Central memory CD8-positive, alpha-beta T cell (primary cell): ENCODE data around the gene MCF2L.
A peak's percentile ranks its signal among the peaks of the same experiment; 100 is the strongest.
"Not testable (repeated sequence)": the region's sequence is repeated elsewhere in the genome, so short reads cannot be mapped to it uniquely, and the experiment has no call there.

ENCODE experiments used
- ATAC-seq: fragments of 150-1000 bp; cut with Tn5 transposase; replicated peaks from 2 replicates; pipeline ENCODE4 v1.10.0; 2022; ENCODE audit warnings: mild to moderate bottlenecking, moderate FRiP score, moderate number of reproducible peaks; ENCODE audit not compliant: poor library complexity, severe bottlenecking; ENCODE audit errors: extremely low read depth
- DNase-seq, 2 donors: peaks; one replicate each; pipeline ENCODE4 v3.0.0; 2021; ENCODE audit warnings: low spot score in 2 of 2
- H3K27ac Mint-ChIP-seq: one replicate; pipeline ENCODE4 v1.8.0; 2022; ENCODE audit warnings: low read depth, mild to moderate bottlenecking, moderate library complexity, mixed read lengths
- H3K27me3 Mint-ChIP-seq: one replicate; pipeline ENCODE4 v1.8.0; 2022; ENCODE audit warnings: mixed read lengths
- H3K36me3 Mint-ChIP-seq: one replicate; pipeline ENCODE4 v1.8.0; 2022; ENCODE audit warnings: mild to moderate bottlenecking, moderate library complexity, mixed read lengths; ENCODE audit not compliant: insufficient read depth
- H3K4me1 Mint-ChIP-seq: one replicate; pipeline ENCODE4 v1.8.0; 2022; ENCODE audit warnings: mixed read lengths
- H3K4me3 Mint-ChIP-seq: one replicate; pipeline ENCODE4 v1.8.0; 2022; ENCODE audit warnings: mild to moderate bottlenecking, moderate library complexity, mixed read lengths
- H3K9me3 Mint-ChIP-seq: one replicate; pipeline ENCODE4 v1.8.0; 2022; ENCODE audit warnings: mixed read lengths

The MCF2L gene

GRCh38 chr13:113077953-113078901, 109.2 kb downstream of the MCF2L start:
- Mint-ChIP-seq H3K27me3 (no peaks in the 10 kb centered on the region), H3K9me3 (no peaks in the 10 kb centered on the region), H3K27ac (peak overlapping the region; percentile 38), H3K4me3 (no peak overlapping the region), H3K4me1 (no peaks in the 10 kb centered on the region), H3K36me3 (peaks cover 2% of the 10 kb centered on the region)
- DNase-seq (no peak), ATAC-seq (no peak)

DNA sequence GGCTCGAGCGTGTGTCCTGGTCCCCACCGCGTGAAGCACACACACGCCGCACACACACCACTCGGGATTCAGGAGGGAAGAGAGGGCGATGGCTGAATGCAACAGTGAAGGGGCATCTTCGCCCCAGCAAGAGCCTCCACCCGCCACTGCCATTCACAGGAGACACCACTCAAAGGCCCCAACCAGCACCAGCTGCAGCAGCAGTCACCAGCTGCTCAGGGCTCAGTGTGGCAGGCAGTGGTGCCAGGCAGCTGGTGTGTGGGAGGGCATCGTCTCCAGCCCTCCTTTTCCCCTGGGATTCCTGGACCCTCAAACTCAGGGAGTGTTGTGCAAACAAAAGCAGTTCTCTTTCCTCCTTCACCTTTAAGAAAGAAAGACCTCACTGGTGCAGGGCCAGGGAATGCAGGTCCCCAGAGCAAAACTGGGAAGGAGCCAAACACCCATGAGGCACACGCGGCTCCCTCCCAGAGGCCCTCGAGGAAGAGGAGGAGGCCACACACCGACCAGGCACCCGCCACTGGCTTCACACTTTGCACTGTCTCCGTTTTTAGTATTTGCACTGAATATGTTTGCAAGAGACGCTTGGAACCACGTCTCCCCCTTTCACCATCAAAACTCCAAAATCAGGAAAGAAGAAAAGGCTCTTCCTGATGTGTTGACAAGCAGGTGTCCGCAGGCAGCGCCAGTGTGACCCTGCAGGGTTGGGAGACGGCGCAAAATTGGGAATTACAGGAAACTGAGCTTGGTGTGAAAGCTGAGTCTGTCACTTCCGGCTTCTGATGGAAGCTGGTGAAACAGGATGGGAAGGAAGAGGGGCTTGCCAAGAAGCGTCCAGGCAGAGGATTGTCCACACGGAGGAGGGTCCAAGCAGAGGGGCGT, 110.1 kb downstream of the MCF2L start:
- no peak overlapping the region for H3K4me3 Mint-ChIP-seq
- no peaks in the 10 kb centered on the region for H3K27me3 Mint-ChIP-seq
- H3K27ac Mint-ChIP-seq = no peak overlapping the region
- H3K36me3 Mint-ChIP-seq = peaks cover 2% of the 10 kb centered on the region
- H3K9me3 Mint-ChIP-seq = no peaks in the 10 kb centered on the region
- H3K4me1 Mint-ChIP-seq = no peaks in the 10 kb centered on the region
- DNase-seq = no peak
- ATAC-seq = no peak

DNA sequence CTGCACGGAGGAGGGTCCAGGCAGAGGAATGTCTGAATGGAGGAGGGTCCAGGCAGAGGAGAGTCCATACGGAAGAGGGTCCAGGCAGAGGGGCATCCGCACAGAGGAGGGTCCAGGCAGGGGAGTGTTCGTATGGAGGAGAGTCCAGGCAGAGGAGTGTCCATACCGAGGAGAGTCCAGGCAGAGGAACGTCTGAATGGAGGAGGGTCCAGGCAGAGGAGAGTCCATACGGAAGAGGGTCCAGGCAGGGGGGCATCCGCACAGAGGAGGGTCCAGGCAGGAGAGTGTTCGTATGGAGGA, 110.7 kb downstream of the MCF2L start:
- H3K27me3 Mint-ChIP-seq, H3K27ac Mint-ChIP-seq, DNase-seq, H3K9me3 Mint-ChIP-seq, H3K4me1 Mint-ChIP-seq, H3K36me3 Mint-ChIP-seq, H3K4me3 Mint-ChIP-seq, ATAC-seq: not testable (repeated sequence)

DNA sequence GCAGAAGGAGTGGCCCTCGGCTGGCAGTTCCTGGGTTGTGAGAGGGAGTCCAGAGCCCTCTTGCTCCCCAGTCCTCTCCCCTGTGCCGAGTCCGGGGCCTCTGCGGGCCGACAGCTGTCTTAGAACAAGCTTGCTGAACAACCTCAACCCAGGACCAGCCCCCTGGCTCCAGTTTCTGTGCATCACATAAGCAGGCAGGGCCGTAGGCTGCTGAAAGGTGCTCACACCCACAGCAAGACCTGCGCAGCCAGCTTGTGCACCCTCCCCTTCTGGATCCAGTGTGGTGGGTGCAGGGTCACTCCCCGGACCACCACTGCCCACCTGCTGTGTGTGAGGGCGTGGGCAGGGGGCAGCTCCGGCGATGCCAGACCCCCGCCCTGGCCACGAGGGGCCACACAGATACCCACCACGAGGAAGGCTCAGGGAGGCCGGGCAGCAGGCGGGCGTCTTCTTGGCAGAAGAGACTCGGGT, 111.4 kb downstream of the MCF2L start:
- H3K27ac Mint-ChIP-seq = no peak overlapping the region
- no peaks in the 10 kb centered on the region for H3K4me1 Mint-ChIP-seq
- H3K36me3 Mint-ChIP-seq = peaks cover 2% of the 10 kb centered on the region
- no peak for DNase-seq
- no peak overlapping the region for H3K4me3 Mint-ChIP-seq
- H3K27me3 Mint-ChIP-seq = no peaks in the 10 kb centered on the region
- ATAC-seq = no peak
- no peaks in the 10 kb centered on the region for H3K9me3 Mint-ChIP-seq

GRCh38 chr13:113080901-113081521, 112.0 kb downstream of the MCF2L start:
- ATAC-seq = no peak
- no peaks in the 10 kb centered on the region for H3K9me3 Mint-ChIP-seq

GRCh38 chr13:113082198-113083021, 113.4 kb downstream of the MCF2L start:
- H3K9me3 Mint-ChIP-seq = no peaks in the 10 kb centered on the region
- H3K4me3 Mint-ChIP-seq = no peak overlapping the region
- no peaks in the 10 kb centered on the region for H3K4me1 Mint-ChIP-seq
- H3K27me3 Mint-ChIP-seq = no peaks in the 10 kb centered on the region
- ATAC-seq (no peak), DNase-seq (no peak)
- H3K27ac Mint-ChIP-seq = no peak overlapping the region
- H3K36me3 Mint-ChIP-seq = peaks cover 2% of the 10 kb centered on the region

More at GRCh38 chr13:113080901-113081521, 112.0 kb downstream of the MCF2L start:
- Mint-ChIP-seq H3K4me3 (no peak overlapping the region), H3K27ac (no peak overlapping the region), H3K4me1 (no peaks in the 10 kb centered on the region), H3K36me3 (peaks cover 2% of the 10 kb centered on the region), H3K27me3 (no peaks in the 10 kb centered on the region)
- DNase-seq = no peak

- DNase-seq (no peak), ATAC-seq (no peak)
- Mint-ChIP-seq H3K4me3 (no peak overlapping the region), H3K36me3 (peaks cover 2% of the 10 kb centered on the region), H3K4me1 (no peaks in the 10 kb centered on the region), H3K9me3 (no peaks in the 10 kb centered on the region), H3K27ac (no peak overlapping the region), H3K27me3 (no peaks in the 10 kb centered on the region)
Observed at GRCh38 chr13:113083022-113083373, 114.0 kb downstream of the MCF2L start.

DNA sequence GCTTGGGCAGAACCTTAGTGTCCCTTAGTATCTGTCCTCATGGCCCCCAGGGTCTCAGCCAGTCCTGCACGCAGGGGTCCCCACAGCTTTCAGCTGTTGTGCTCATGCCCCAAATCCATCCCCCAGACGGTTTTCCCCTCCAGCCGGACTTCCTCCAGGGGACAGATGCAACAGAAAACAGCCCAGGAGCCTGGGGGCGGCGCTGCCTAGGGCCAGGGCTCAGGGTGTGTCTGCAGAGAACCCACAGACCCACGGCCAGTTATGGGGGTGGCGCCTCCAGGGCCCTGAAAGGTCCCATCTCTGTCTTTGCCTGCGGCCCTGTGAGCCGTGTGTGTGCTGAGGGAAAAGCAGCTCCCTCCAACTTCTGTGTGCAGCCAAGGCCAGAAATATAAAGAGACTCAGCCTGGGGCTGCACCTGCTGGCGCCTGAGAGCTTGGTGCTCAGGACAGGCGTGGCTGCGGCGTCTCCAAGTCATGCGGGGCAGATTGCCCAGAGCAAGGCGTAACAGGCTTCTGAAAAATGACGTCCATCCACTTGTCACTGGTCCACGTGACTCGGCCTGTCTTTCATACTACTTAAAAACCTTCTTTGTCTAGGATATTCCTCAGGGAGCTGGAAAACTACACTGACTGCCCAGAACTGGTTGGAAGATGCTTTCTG, 114.5 kb downstream of the MCF2L start:
- ATAC-seq (no peak), DNase-seq (no peak)
- no peaks in the 10 kb centered on the region for H3K27me3 Mint-ChIP-seq
- no peaks in the 10 kb centered on the region for H3K9me3 Mint-ChIP-seq
- peaks cover 2% of the 10 kb centered on the region for H3K36me3 Mint-ChIP-seq
- no peaks in the 10 kb centered on the region for H3K4me1 Mint-ChIP-seq
- no peak overlapping the region for H3K27ac Mint-ChIP-seq
- H3K4me3 Mint-ChIP-seq = no peak overlapping the region

DNA sequence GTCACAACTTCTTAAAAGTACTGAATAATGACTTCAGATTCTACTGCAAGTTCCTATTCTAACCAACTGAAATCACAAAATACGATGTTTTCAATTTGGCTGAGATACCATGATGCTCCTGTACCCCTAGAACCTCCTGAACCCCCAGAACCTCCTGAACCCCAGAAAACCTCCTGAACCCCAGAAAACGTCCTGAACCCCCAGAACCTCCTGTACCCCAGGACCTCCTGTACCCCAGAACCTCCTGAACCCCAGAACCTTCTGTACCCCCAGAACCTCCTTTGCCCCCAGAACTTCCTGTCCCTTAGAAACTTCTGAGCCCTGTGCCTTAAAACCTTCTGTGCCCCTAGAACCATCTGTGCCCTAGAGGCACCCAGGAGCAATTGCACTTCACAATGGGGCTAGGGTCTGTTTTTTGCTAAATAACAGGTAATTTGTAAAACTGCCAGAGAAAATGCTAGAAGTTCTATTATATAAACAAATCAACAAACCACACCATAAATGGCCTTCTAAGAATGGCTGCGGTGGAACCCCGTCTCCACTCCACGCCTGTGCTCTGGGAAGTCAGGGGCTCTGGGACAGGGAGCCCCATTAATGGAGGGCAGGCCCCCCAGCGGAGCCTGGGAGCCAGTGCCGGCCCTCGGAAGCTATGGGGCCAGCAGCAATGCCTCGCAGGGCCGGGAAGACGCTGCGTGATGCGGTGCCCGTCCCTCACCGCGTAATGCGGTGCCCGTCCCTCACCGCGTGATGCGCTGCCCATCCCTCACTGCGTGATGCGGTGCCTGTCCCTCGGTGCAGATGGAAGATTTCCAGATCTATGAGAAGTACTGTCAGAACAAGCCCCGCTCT, 115.3 kb downstream of the MCF2L start:
- H3K9me3 Mint-ChIP-seq = no peaks in the 10 kb centered on the region
- H3K36me3 Mint-ChIP-seq = peaks cover 2% of the 10 kb centered on the region
- ATAC-seq = no peak
- H3K4me3 Mint-ChIP-seq = no peak overlapping the region
- H3K27me3 Mint-ChIP-seq = no peaks in the 10 kb centered on the region
- H3K4me1 Mint-ChIP-seq = no peaks in the 10 kb centered on the region
- H3K27ac Mint-ChIP-seq = no peak overlapping the region
- no peak for DNase-seq

- H3K9me3 Mint-ChIP-seq = no peaks in the 10 kb centered on the region
- H3K4me3 Mint-ChIP-seq = no peak overlapping the region
- no peaks in the 10 kb centered on the region for H3K27me3 Mint-ChIP-seq
- H3K27ac Mint-ChIP-seq = no peak overlapping the region
- DNase-seq (no peak), ATAC-seq (no peak)
- peaks cover 2% of the 10 kb centered on the region for H3K36me3 Mint-ChIP-seq
- no peaks in the 10 kb centered on the region for H3K4me1 Mint-ChIP-seq
Observed at GRCh38 chr13:113084943-113085540, 116.0 kb downstream of the MCF2L start.
